Astrocyte of the spinal cord (primary cell): Measurements from ENCODE around the gene CDK6.

Source experiments
- DNase-seq: peaks from one replicate; pipeline ENCODE4 v3.0.0; 2011; ENCODE audit warnings: low read depth, low spot score
- H3K4me3 ChIP-seq: 2 replicates; pipeline ENCODE4 v1.5.1; 2011; ENCODE audit warnings: low read depth, mild to moderate bottlenecking, low read length, moderate library complexity
- in situ Hi-C: cut with HindIII; loops from 2 replicates; pipeline ENCODE4 v1.10.0; 2017; ENCODE audit warnings: low sequenced_read_pairs
- TF ChIP-seq, protein P1 (sequence below): IDR thresholded peaks from 2 replicates; pipeline ENCODE4 v1.5.1; 2012; ENCODE audit warnings: low read depth, mild to moderate bottlenecking, low read length, inconsistent platforms

The CDK6 gene

GRCh38 chr7:92715963-92716362 is 120.4 kb downstream of the CDK6 start:
- no peak overlapping the region for H3K4me3 ChIP-seq
- no peak for DNase-seq
- in situ Hi-C loops: no loop called here
- TF ChIP-seq, protein P1, sequence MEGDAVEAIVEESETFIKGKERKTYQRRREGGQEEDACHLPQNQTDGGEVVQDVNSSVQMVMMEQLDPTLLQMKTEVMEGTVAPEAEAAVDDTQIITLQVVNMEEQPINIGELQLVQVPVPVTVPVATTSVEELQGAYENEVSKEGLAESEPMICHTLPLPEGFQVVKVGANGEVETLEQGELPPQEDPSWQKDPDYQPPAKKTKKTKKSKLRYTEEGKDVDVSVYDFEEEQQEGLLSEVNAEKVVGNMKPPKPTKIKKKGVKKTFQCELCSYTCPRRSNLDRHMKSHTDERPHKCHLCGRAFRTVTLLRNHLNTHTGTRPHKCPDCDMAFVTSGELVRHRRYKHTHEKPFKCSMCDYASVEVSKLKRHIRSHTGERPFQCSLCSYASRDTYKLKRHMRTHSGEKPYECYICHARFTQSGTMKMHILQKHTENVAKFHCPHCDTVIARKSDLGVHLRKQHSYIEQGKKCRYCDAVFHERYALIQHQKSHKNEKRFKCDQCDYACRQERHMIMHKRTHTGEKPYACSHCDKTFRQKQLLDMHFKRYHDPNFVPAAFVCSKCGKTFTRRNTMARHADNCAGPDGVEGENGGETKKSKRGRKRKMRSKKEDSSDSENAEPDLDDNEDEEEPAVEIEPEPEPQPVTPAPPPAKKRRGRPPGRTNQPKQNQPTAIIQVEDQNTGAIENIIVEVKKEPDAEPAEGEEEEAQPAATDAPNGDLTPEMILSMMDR: no peak

DNA sequence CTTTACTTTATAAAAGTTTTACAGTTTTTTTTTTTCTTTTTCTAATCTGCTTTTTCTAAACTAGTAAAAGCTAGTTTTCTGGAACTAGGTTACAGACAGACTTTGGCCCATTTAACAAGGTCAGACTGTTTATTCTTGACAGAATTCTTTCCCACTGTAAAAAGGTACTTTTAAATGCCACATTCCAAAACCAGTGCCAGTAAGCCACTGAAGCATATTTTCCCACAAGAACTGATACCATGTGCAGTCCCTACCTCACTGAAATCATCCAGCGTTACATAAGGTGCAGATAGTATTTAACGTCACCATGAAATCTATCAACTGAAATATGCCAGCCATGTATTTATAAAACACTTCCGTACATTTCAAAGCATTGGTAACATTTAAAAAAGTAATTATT is 121.6 kb downstream of the CDK6 start:
- DNase-seq: peak; percentile 32
- H3K4me3 ChIP-seq: no peak overlapping the region
- in situ Hi-C loops: no loop called here
- TF ChIP-seq, protein P1: no peak

- TF ChIP-seq, protein P1: no peak
- DNase-seq: no peak
- in situ Hi-C loops: no loop called here
- H3K4me3 ChIP-seq: no peak overlapping the region
Observed at GRCh38 chr7:92714280-92714679, 122.1 kb downstream of the CDK6 start.

DNA sequence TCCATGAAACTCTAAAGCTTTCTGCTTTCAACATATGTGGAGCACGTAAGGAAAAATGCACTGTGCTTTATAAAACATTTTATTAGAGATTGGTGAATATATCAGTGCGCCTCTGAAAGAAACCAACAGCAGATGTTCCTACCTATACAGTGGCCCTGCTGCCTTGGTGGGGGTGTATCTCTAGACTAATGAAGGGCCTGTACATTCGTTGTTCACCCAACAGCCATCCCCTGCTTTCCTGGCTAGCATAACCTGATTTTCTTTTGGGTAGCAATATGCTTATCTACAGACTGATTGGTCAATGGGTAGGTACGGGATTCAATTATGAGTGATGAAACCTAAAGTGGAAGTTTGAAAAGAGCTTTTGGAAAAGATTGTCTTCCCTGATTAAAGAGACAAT is 126.5 kb downstream of the CDK6 start:
- DNase-seq: no peak

GRCh38 chr7:92709150-92709549 is 127.2 kb downstream of the CDK6 start:
- in situ Hi-C loops: no loop called here
- H3K4me3 ChIP-seq: no peak overlapping the region
- DNase-seq: no peak
- TF ChIP-seq, protein P1: no peak

More for the DNA sequence above, 126.5 kb downstream of the CDK6 start:
- TF ChIP-seq, protein P1: no peak
- no peak overlapping the region for H3K4me3 ChIP-seq
- in situ Hi-C loops: no loop called here

DNA sequence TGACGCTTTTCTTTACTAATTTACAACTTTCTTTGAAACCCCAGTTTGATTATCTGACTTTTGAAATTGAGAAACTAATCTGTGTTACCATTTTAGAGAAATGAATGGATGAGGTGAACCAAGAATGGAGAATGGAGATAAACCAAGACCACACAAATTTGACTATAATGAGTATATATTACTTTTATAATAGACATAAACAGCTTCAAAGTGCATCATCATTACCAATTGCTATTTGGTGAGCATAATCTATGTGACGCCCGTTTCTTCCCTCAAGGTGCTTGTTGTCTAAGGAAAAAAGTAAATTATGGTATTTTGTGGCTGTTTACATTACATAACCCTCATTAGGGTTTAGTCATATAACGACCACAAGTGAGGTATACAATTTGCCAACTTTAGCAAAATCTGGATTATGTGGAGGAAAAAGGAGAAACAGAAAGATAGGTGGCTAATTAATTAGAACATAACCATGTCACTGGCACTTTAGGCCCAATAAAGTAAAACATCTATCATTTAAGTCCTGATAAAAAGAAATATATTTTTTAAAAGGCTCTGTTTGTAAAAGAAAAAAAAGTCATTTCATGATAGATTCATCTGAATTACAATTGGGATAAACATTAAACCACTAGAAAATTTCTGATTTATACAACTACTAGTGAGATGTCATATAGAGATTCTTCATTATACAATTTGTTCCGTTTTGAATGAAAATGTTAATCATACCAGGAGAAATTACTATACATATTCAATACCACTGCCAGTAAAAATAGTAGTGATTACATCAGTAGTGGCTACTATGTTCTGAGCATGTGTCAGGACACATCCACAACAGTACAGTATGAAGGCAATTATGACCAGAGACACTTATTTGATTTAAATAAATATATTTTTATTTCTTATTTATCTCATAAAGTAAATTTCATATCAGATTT is 128.0 kb downstream of the CDK6 start:
- H3K4me3 ChIP-seq: no peak overlapping the region
- TF ChIP-seq, protein P1: no peak
- DNase-seq: no peak
- in situ Hi-C loops: no loop called here
